HG03354 (cell line): Measurements from ENCODE around the gene BMS1.
"Not testable (repeated sequence)": the region's sequence is repeated elsewhere in the genome, so short reads cannot be mapped to it uniquely, and the experiment has no call there.

ENCODE experiments used
- ATAC-seq: cut with Tn5 transposase; IDR thresholded peaks from one replicate; pipeline ENCODE4 v1.9.1; 2021; ENCODE audit warnings: mild to moderate bottlenecking; ENCODE audit not compliant: unreplicated experiment, poor library complexity, severe bottlenecking

The BMS1 gene

DNA sequence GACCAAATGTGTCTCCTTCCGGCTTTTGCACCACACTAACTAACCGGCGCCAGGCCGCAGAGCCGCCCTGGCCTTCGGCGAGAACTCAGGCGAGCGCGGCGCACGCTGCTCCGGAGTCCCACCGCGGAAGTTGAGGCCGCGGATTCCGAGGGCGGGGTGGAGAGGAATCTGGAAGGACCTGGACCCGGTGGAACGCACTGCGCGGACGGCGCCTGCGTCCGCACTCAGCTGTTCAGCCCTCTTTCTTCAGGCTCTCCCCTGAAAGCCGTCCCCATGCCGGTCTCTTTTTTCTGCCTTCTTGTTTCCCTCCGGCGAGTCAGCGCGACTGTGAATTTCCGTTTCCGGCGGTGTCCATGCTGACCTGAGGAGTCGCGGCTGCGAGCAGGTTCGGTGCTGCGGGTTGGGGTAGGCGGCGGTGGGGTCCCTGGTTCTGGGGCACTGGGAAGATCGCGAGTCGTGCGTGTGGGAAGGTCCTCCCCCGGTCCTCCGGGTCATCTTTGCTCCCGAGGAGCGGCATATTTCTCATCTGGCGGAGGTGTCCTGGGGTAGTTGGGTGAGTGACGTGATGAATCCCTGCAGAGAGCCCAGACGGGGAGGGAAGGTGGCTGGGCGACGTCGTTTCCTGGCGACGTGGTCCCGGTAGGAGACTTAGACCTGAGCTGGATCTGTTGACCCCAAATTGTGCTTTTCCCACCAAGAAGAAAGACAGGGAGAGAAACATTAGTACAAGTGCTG, at the start of gene BMS1:
Gene BMS1, plus strand, starts transcription at position 350 of the 735 bp plus-strand sequence. CDS start 1,600 bp downstream, outside the sequence.
- peak; percentile 98 for ATAC-seq

DNA sequence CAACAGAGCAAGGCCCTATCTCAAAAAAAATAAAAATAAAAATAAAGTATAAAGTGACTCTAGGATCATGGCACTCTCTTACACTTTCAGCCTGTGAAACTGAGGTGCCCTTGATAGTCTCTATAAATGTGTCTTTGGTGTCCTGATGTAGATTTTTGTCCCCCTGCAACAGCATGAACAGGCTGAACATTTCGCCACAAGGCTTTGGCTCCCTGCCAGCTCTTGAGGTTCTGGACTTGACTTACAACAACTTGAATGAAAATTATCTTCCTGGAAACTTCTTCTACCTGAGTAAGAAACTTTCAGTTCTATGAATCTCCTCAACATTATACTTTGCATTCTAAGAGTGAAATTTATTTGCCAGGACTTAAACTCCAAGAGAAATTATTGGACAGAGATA, 48.1 kb upstream of the BMS1 start:
- no peak for ATAC-seq

DNA sequence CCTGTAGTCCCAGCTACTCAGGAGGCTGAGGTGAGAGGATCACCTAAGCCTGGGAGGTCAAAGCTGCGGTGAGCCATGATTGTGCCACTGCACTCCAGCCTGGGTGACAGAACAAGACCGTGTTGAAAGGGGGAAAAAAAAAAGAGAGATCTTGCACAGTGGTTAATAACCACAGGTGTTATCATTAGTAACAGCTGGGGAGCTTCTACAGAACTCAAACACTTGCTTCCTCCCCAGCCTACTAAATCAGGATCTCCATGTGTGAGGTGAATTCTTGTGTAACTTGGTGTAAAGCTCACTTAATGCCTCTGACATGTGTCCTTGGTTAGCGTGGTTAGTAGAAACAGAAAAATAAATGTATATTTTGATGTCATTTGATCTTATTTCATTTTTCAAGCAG, 43.9 kb upstream of the BMS1 start:
- ATAC-seq = no peak

GRCh38 chr10:42741536-42741935, 41.1 kb upstream of the BMS1 start:
- ATAC-seq = not testable (repeated sequence)

DNA sequence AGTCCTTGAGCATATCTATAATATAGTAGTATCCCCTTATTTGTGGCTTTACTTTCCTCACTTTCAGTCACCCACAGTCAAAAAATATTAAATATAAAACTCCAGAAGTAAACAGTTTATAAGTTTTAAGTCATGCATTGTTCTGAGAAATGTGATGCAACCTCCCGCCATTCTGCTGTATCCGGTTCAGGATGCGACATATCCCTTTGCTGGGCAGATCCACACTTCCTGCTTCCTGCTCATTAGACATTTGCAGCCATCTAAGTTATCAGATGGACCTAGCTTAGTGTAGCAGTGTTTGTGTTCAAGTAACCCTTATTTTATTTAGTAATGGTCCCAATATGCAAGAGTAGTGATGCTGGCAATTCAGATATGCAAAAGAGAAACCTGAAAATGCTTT, 38.9 kb upstream of the BMS1 start:
- no peak for ATAC-seq

DNA sequence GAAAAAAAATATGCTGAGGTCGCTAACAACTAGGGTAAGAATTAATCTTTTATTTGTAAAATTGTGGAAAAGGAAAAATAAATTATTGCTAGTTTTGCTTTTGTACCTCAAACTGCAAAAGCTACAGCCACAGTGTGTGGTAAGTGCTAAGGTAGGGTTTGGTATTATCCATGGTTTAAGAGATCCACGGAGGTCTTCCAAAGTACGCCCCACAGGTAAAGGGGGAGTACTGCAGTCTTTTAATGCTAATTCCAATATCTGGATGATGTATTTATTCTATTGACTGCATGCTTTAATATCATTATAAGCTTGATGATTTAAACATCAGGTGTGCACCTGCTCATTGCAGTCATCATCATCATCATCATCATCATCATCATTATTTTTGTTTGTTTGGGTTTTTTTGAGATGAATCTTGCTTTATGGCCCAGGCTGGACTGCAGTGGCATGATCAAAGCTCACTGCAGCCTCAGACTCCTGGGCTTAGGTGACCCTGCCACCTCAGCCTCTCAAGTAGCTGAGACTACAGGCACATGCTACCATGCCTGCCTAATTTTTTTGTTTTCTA, 38.4 kb upstream of the BMS1 start:
- ATAC-seq = no peak

- no peak for ATAC-seq
Observed at GRCh38 chr10:42753126-42753506, 29.5 kb upstream of the BMS1 start.

DNA sequence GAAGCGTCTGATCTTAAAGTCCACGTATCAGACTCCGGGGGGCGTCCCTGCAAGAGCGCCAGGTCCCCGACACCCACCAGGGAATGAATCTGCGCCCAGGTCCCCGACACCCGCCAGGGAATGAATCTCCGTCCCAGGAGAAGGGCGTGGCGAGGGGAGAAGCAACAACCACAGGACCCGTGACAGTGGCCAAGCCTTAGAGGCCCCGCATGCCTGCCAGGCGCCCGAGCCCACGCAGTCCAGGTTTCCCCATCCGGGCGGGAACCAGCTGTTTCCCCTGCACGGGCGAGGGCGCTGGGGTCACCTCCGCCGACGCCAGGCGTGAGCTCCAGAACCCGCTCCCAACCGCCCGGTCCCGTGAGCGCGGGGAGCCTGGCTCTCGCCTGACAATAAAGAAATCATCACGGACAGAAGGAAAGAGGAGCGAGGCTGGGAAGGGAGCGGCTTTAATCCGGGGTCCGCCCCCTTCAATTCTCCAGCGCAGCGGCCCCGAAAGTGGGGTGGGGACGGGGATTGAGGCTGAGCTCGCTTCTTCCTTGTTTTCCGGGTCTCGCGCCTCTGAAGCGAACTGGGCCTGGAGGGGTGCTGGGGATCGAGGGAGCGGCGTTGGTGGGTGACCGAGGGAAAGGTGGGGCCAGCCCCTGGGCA, 29.0 kb upstream of the BMS1 start:
- no peak for ATAC-seq

GRCh38 chr10:42754155-42755027, 28.2 kb upstream of the BMS1 start:
- peak; percentile 39 for ATAC-seq

- ATAC-seq = peak; percentile 27
Observed at GRCh38 chr10:42755028-42755451, 27.6 kb upstream of the BMS1 start.

DNA sequence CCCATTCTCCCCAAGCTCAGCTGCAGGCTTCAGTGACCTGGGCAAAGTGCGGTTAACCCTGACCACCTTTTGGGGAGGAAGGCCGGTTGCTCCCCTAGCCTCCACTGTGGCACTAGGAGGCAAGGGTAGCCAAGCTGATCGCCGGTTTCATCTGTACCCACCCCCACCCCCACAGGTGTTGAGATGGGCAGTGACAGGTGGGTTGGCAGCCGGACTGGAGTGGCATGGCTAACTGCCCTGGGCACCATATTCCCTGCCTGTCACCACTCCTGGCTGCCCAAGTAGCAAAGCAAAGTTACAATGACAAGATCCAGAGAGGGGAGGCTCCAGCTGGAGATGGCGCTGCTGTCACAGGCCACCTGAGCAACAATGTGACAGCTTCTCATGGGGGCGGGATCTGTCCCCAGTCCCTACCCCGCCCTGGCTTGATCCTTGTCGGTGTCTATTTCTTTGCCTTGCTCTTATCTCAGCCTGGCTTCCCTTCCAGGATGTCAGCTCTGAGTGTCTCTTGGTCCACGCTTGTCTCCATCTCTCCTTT, 27.0 kb upstream of the BMS1 start:
- no peak for ATAC-seq

DNA sequence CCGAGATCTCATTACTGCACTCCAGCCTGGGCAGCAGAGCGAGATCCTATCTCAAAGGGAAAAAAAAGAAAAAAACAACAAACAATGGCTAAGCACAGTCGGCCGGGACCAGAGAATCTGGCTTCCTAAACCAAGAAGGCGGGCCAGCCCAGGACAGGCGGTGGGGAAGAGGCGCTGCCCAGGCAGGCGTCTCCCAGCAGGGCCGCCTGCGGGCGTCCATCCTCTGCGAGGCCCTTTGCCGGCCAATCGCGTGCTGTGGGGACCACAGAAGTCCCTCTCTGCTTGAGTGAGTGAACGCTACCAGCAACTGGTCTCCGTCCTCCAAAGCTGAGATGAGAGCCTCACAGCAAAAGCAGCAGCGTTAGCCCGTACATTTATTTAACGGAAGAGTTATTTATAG, 14.7 kb upstream of the BMS1 start:
- no peak for ATAC-seq

DNA sequence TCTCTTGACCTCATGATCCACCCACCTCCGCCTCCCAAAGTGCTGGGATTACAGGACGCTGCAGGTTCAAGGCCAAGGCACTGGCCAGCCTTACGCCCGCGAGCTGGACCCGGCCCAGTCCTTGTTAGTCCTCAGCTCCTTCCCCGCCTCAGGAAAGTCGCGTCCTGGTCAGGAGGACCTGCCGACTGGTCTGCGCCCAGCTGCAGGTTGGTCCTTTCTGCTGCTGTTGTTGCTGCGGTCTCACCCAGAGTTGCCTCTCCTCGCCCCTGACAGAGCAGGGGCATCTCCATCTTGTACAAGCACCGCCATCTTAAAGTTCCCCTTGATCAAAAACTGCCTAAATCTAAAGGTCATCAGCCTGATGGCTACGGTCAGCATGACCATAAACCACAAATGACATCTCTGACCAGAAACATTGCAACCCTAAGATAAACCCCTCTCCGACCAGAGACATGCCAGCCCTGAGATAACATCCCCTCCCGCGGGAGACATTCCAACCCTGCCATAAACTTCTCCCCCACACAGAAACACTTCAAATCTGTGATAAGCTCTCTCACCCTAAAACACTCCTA, 13.9 kb upstream of the BMS1 start:
- ATAC-seq = no peak

GRCh38 chr10:42769173-42769572, 13.4 kb upstream of the BMS1 start:
- ATAC-seq = no peak

- ATAC-seq = no peak
Observed at GRCh38 chr10:42769673-42770072, 12.9 kb upstream of the BMS1 start.

- ATAC-seq = no peak
Observed at GRCh38 chr10:42776681-42777080, 5.9 kb upstream of the BMS1 start.

- no peak for ATAC-seq
Observed at GRCh38 chr10:42780456-42780855, 2.1 kb upstream of the BMS1 start.

DNA sequence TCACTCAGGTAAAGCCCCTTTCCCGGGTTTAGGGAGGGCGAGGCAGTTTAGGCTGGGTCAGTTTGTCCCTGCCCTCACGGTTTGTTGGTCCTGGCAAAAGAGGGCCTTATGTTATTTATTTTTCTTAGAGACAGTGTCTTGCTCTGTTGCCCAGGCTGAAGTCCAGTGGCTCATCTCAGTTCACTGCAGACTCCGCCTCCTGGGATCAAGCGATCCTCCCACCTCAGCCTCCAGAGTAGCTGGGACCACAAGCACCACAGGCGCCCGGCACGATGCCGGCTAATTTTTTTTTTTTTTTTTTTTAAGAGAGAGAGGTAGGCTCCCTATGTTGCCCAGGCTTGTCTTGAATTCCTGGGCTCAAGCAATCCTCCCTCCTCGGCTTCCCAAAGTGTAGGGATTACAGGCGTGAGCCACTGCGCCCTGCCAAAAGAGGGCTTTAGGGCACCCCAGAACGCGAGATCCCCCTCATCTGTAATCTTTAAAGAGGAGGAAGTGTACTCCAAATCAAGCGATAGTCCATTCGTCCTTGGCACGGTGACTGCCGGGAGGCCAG, 626 bp upstream of the BMS1 start:
- ATAC-seq = peak; percentile 5

DNA sequence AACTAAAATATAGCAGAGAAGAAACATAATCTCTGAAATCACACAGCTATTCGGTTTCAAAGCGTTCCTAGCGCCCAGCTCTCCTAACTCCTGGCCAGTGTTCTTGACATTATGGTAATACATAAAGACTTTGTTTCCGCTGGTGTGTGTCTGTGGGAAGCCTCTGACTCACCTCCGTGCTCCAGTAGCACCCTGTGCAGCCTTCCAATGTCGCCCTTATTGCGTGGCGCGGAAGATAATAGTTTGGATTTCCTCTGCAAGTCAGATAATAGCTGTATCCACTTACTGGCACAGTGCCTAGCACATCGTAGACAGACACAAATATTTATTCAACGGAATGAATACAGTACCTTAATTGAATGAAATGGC, 570 bp downstream of the BMS1 start:
- peak; percentile 1 for ATAC-seq
